ENCODE data around the gene PTGR2.
"Not testable (repeated sequence)": the region's sequence is repeated elsewhere in the genome, so short reads cannot be mapped to it uniquely, and the experiment has no call there.

DNA sequence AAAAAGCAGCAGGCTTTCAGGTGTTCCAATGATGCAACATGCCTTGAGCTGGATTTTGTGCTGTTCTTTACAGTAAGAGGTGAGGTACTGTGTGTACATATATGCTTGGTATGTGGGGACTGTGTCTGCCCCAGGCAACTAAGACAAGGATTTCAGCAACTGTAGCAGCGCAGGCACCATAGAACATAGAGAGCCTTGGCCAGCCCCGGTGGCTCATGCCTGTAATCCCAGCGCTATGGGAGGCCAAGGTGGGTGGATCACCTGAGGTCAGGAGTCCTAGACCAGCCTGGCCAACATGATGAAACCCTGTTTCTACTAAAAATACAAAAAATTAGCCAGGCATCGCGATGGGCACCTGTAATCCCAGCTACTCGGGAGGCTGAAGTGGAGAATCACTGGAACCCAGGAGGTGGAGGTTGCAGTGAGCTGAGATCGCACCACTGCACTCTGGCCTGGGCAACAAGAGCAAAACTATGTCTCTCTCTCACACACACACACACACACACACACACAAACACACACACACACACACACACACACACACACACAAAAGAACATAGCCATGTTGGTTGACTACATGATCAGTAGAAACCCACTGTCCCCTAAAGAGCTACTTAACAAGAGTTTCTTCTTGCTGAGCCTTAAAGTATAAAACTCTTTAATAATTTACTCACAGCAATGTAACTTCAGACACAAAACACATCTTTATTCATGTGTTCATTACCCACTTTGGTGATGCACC, 13.2 kb upstream of the PTGR2 start:
- not testable (repeated sequence) for TF ChIP-seq EZH2 (IDR thresholded peaks at IDR 0.05; ENCODE audit: low read depth); CTCF (conservative IDR thresholded peaks at IDR 0.05)
